Neutrophil (primary cell): ENCODE results near the gene FGFR1OP2.
A peak's percentile ranks its signal among the peaks of the same experiment; 100 is the strongest.

Source experiments
- H3K27ac ChIP-seq: fragments of 200-600 bp; sonication (generic); 2 replicates; pipeline ENCODE4 v1.5.1; 2016; ENCODE audit warnings: mild to moderate bottlenecking, moderate library complexity
- H3K27me3 ChIP-seq: fragments of 200-600 bp; sonication (generic); 2 replicates; pipeline ENCODE4 v1.6.0; 2016; ENCODE audit warnings: mild to moderate bottlenecking
- H3K36me3 ChIP-seq: fragments of 200-600 bp; sonication (generic); 2 replicates; pipeline ENCODE4 v1.5.1; 2017
- H3K4me1 ChIP-seq, 2 experiments: fragments of 200-600 bp in 1 of 2; sonication (generic) in 1 of 2; 1 replicate in 1 of 2; 2 replicates in 1 of 2; pipeline versions ENCODE4 v1.5.1 to v1.6.1; 2013 to 2016; ENCODE audit warnings: low read depth in 1 of 2, low read length in 1 of 2, mild to moderate bottlenecking in 1 of 2, moderate library complexity in 1 of 2; ENCODE audit not compliant: control insufficient read depth in 1 of 2, insufficient read depth in 1 of 2
- H3K4me3 ChIP-seq, 2 experiments: fragments of 200-600 bp in 1 of 2; sonication (generic) in 1 of 2; 1 replicate in 1 of 2; 2 replicates in 1 of 2; pipeline ENCODE4 v1.5.1; 2013 to 2016; ENCODE audit warnings: low read depth in 1 of 2, low read length in 1 of 2, mild to moderate bottlenecking in 1 of 2, moderate library complexity in 1 of 2
- H3K9me3 ChIP-seq: fragments of 200-600 bp; sonication (generic); 2 replicates; pipeline ENCODE4 v1.5.1; 2016
- CTCF ChIP-seq: fragments of 200-600 bp; sonication (generic); IDR thresholded peaks from 2 replicates; pipeline ENCODE4 v1.5.1; 2016; ENCODE audit warnings: antibody characterized with exemption

FGFR1OP2 gene

GRCh38 chr12:27002141-27002540, 63.9 kb downstream of the FGFR1OP2 start:
- Histone ChIP-seq H3K27me3 (no peaks in the 10 kb centered on the region), H3K4me1 (peaks cover 89% of the 10 kb centered on the region in 2 experiments), H3K36me3 (no peaks in the 10 kb centered on the region), H3K9me3 (no peaks in the 10 kb centered on the region), H3K4me3 (peak overlapping the region; percentile 18 to 33), H3K27ac (peak overlapping the region; percentile 84)
- TF ChIP-seq CTCF = no peak

- no peaks in the 10 kb centered on the region for H3K27me3 ChIP-seq
- H3K4me1 ChIP-seq = peaks cover 89% of the 10 kb centered on the region in 2 experiments
- no peaks in the 10 kb centered on the region for H3K36me3 ChIP-seq
- H3K27ac ChIP-seq = peak overlapping the region; percentile 84
- no peak overlapping the region for H3K4me3 ChIP-seq
- no peak for TF ChIP-seq CTCF
- no peaks in the 10 kb centered on the region for H3K9me3 ChIP-seq
Measured at GRCh38 chr12:27003421-27004381, 65.4 kb downstream of the FGFR1OP2 start.

DNA sequence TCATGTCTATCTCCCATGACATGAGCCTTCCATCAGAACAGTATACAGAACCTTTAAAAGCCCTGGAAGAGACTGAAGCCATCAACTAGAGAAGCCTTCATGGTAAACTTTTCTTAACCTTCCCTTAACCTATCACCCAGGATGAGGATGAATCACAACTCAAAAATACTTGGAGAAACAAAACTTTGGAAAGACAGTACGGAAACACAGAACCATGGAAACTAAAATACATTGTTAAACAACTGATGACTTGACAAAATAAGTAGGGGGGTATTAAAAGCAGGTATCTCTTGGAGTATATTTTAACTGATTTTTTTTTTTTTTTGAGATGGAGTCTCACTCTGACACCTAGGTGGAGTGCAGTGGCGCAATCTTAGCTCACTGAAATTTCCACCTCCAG, 67.2 kb downstream of the FGFR1OP2 start:
- Histone ChIP-seq H3K9me3 (no peaks in the 10 kb centered on the region), H3K4me3 (no peak overlapping the region), H3K36me3 (no peaks in the 10 kb centered on the region), H3K4me1 (peaks cover 83 to 87% of the 10 kb centered on the region in 2 experiments), H3K27ac (no peak overlapping the region), H3K27me3 (no peaks in the 10 kb centered on the region)
- TF ChIP-seq CTCF = no peak

- no peak for TF ChIP-seq CTCF
Measured at GRCh38 chr12:27006797-27007467, 68.7 kb downstream of the FGFR1OP2 start.

DNA sequence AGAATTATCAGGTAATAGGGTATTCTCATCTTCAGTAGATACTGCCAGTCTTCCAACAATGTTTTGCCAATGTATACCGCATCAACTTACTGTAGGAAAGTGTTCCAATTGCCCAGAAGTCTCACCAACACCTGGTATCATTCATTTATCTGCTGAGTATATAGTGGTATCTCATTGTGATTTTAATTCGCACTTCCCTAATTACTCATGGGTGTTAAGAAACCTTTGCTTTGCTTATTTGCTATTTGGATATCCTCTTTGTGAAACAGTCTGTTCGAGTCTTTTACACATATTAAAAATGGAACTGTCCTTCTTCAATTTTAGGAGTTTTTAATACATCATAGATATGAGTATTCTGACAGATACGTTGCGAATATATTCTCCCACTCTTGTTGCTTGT, 69.8 kb downstream of the FGFR1OP2 start:
- Histone ChIP-seq H3K36me3 (no peaks in the 10 kb centered on the region), H3K27ac (peak overlapping the region; percentile 64), H3K4me3 (no peak overlapping the region), H3K9me3 (no peaks in the 10 kb centered on the region), H3K27me3 (no peaks in the 10 kb centered on the region), H3K4me1 (peaks cover 74 to 80% of the 10 kb centered on the region in 2 experiments)
- no peak for TF ChIP-seq CTCF

More at GRCh38 chr12:27006797-27007467, 68.7 kb downstream of the FGFR1OP2 start:
- H3K36me3 ChIP-seq = no peaks in the 10 kb centered on the region
- H3K9me3 ChIP-seq = no peaks in the 10 kb centered on the region
- peak overlapping the region; percentile 64 for H3K27ac ChIP-seq
- peaks cover 74 to 80% of the 10 kb centered on the region in 2 experiments for H3K4me1 ChIP-seq
- no peaks in the 10 kb centered on the region for H3K27me3 ChIP-seq
- H3K4me3 ChIP-seq = no peak overlapping the region
